ENCODE results near the gene NEDD8.

Gene NEDD8

DNA sequence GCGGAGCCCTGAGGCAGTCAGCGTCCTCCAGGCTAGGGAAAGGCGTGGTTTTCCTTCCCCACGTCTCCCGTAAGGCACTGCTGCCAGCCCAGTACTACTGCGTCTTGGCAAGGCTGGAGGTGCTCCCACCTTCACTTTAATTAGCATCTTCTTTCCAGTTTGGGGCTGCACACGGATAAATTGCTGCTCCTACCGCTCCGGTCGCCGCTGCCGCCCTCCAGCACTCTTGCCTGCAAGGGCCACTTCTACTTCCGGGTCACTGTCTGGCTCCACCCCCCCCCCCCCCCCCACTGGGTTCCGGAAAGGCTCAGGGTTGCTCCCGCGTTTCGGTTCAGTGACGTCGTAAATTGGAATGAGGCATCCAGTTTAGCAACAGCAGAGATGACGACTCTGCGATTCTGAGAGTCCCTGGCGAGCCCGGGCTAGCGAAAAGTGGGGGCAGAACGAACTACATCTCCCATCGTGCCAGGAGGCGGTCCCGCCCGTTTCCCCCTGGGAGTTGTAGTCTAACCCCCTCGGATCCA is at the start of gene NEDD8:
TSS of gene NEDD8 (minus strand) at position 247 of the 524 bp plus-strand sequence. CDS start at position 147, 100 bp downstream.
- peak; percentile 85 to 86 for DNase-seq (ENCODE audit: low read depth in 2 of 2)

DNA sequence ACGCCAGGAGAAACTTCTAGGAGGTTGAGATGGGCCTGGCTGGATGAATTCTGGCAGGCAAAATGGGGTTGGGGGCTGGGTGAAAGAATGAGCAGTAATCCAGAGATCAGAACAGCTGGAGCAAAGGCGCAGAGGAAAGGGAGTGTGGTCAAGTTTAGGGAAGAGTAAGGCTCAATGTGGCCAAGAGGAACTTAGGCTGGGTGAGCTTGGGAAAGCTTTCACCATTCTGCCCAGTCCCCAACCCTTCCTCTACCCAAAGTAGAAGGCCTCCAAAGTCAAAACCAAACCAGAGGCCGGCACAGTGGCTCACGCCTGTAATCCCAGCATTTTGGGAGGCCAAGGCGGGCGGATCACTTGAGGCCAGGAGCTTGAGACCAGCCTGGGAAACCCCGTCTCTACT is 49.5 kb upstream of the NEDD8 start:
- DNase-seq (ENCODE audit: low read depth in 2 of 2) = no peak

DNA sequence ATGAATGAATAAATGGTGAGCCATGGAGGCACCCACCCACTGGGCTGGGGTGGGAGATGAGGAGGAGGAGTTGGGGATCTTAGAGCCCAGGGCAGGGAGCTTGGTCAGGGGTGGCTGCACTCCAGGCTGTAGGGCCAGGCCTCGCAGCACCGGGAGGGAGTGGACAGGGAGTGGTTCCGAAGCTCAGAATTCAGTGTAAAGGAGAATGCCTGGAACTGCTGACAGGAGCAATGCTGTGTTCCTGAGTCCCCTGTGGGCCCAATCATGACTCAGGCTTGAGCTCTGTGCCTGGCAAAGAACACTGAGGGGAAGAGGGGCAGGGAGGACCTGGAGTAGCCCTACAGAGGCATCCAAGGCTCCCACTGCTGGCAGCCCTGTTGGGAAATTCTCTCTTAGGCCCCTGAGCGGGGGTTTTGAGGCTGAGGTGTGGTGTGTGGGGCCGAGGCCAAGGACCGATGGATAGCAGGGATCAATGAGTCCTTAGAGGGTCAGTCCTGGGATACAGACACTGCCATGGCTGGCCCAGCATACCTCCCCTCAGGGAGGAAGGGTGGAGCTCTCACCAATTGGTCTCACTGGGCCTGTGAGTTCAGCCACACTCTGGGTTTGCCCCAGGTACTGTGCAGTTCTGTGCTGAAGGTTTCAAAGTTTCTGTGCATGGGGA is 48.8 kb upstream of the NEDD8 start:
- DNase-seq (ENCODE audit: low read depth in 2 of 2) = no peak

DNA sequence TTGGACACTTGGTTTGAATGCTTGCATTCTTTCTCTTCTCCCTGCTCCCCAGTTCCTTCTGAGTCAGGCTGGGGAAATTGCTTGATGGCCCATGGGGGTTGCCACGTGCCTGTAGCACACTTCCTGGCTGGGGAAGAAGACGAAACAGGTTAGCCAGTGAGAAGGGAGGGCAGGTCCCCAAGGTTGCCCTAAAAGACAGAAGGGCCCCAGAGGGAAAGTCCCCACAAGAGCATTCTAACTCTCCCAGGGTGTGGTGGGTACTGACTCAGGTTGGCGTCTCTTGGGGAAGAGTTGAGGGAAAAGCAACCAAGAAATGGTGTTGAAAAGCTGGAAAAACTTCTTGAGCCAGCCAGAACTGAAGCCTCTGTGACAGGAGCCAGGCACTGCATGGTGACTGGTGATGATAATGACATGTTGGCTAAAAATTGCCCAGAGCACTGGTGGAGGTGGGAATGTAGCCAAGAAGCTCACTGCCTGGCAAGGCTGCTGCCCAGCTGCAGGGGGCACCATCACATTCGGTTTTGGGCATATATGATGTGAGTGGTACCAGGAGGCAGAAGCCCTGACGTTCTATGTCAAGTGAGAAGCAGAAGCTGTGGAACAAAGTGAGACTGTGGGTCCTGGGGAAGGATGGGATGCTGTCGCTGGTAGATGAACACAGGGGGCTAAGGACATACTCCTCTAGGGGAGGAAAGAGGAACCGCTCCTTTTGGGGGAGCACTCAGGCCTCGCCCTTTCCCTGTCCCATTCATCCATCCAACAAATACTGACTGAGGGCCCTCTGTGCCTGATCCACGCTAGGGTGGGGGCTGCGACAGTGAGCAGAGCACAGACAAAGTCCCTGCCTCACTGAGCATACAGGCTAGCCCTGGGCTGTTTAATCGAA is 47.4 kb upstream of the NEDD8 start:
- DNase-seq (ENCODE audit: low read depth in 2 of 2) = peak in 1 of 2 donors; percentile 46

DNA sequence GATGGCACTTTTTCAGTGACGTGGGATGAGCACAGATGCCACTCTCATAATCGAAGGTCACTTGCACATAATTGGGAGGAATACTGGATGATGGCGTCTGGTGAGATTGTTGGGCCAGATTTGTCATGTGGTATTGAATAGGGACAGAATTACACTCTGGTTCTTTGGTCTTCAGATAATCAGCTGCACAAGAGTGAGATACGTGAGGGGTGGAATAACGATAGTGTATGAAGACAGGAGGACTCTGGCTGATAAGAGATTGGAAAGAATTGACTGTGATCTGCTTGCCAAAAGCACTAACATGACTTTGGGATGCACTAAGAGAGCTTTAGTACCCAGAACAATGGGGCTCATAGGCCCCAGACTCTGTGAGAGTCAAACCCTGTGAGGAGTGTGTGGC is 46.3 kb upstream of the NEDD8 start:
- DNase-seq (ENCODE audit: low read depth in 2 of 2) = no peak

DNA sequence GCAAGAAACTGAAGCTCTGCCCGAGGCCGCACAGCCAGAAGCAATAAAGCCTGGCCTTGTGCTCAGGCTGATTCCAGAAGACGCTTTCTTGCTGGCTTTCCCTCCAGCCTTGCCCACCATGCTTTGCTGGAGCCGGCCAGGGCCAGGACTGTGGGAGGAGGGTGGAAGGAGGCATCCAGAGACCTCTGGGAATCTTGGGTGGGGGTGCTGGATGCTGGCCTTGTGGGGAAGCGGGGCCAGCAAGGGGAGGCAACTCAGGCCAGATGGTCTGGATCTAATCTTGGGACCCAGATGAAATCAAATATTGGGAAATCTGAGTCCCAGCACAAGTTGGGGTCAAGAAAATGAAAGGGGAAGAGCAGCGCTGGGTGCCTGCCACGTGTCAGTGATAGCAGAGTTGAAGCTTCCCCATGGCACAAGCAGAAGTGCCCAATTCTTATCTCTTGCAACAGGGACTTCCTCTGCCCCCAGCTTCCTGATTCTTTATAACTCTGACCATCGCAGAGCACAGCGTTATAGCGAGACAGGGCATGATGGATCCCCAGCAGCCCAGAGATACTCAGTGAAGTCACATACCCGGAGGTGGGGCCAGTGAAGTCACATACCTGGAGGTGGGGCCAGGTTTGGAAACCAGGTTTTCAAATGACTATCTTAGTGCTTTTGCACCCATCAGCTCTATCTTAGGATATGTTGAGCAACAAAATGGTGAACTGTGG is 45.6 kb upstream of the NEDD8 start:
- no peak for DNase-seq (ENCODE audit: low read depth in 2 of 2)

DNA sequence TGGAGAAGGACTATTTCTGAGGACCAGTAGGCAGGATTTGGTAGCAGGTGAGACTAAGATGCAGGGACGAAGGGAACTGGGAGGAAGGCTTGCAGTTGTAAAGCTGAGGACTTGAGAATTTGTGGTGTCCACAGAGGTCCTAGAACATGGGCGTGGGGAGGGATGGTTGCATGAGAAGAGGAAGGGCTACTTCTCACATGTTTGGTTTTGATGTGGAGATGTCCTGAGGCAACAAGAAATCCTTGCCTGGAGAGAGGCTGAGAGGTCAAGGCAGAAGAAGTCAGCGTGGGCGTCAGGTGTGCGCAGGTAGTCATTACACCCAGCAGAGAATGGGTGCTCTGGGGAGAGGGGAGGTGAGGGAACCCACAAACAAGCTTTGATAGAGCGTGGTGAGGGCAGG is 44.9 kb upstream of the NEDD8 start:
- DNase-seq (ENCODE audit: low read depth in 2 of 2) = no peak

DNA sequence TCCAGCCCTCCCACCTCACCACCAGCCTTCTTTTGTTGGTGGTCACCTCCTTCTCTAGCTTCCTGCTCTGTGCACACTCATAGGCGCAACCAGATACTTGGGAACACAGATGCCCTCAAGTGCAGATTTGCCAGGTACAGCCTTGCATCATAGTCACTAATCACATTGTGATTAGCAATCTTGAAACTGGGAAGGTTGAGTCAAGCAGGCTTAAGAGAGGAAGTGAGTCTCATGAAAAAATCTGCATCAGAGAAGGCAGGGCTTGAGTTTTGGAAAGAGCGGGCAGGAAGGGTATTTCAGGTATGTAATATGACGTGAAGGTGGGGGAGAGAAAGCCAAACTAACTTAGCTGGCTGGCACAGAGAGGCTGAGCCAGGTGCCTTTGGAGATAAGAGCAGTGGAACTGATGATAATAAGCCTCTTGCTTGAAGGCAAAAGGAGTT is 42.0 kb upstream of the NEDD8 start:
- peak; percentile 26 to 49 for DNase-seq (ENCODE audit: low read depth in 2 of 2)

DNA sequence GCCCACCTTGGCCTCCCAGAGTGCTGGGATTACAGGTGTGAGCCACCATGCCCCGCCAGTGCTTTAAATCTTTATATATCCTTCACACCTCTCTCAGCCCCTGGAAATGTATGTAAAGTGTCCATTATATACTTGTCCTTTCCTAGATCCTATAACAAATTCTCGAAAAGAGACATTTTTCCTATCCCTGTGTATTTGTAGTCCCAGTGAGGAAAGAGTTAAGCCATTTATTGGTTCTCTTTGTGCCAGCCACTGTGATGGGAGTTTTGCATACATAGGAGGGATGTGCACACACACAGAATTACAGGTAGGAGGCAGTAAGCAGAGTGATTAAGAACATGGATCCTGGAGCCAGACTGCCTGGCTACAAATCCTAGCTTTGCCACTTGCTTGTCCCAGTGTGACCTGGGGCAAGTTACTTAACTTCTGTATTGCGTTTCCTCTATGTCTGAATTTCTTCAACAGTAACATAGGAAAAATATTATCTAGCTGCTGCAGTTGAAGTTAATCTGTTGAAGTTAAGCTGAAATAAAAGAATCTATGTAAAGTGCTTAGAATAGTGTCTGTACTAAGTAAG is 41.3 kb upstream of the NEDD8 start:
- no peak for DNase-seq (ENCODE audit: low read depth in 2 of 2)

DNA sequence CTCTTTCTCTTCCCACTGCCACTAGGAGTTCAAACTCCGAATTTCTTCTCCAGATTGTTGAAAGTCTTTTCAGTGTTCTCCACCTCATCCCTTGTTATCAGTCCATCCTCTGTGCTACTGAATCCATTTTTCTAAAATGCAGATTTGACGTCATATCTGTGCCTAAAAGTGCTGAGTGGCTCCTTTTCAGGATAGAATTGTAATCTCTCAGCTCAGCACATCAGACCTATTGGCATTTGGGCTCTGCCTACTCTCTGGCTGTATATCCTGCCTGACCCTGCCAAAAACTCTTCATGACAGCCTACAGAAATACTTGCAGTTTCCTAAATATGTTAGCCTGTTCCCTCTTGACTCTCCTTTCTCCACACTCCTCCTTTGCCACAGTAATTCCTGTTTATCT is 40.3 kb upstream of the NEDD8 start:
- DNase-seq (ENCODE audit: low read depth in 2 of 2) = no peak

DNA sequence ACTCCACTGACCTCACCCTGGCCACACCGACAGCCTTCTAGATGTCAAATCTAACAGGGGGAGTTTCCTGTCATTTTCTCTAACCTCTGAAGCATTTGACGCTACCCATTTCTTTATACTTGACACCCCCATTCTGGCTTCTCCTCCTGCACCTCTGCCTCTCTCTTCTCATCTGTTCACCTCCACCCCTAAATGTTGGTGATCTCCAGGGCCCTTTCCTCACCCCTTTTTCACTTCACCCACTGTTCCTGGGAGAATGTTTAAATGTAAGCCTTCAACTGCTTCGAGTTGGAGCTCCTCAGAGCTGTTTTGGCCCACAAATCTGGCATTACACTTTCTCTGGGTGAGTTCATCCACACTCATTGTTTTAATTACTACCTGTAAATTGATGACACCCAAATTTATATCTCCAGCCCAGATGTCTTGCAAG is 39.7 kb upstream of the NEDD8 start:
- no peak for DNase-seq (ENCODE audit: low read depth in 2 of 2)

DNA sequence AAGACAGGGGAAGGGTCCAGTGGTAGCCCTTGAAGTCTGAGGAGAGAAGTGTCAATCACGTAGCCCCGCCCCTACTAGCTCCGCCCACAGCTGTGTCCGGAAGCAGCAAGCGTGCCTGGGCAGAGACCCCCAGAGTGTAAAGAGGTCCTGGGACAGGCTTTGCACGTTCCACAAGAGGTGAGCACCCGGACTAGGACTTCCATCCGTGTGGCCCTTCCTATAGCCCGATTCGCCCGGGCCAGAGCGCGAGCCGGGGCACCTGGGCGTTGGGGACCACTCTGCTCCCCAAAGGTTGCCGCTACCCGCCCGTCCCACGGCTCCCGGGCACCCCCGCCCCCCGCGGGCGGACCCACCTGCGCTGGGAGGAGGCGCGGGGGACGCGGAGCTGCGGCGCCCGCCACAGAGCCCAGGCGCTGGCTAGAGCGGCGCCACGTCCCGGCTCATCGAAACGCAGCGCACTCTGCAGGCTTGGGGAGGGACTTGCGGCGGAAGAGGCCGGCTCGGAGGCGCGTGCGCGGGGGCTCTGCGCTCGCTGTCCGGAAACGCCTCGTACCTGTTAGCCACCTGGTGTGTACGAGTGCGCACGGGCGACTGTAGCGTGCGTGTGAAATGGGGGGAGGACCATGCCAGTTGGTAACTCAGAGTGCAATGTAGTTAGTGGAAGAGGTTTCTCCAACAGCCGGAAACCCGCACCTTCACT is 39.1 kb upstream of the NEDD8 start, which contains the start of gene RABGGTA:
TSS of gene RABGGTA (minus strand) at position 464 of the 700 bp plus-strand sequence. CDS start 482 bp downstream, outside the sequence.
- peak; percentile 72 to 82 for DNase-seq (ENCODE audit: low read depth in 2 of 2)

DNA sequence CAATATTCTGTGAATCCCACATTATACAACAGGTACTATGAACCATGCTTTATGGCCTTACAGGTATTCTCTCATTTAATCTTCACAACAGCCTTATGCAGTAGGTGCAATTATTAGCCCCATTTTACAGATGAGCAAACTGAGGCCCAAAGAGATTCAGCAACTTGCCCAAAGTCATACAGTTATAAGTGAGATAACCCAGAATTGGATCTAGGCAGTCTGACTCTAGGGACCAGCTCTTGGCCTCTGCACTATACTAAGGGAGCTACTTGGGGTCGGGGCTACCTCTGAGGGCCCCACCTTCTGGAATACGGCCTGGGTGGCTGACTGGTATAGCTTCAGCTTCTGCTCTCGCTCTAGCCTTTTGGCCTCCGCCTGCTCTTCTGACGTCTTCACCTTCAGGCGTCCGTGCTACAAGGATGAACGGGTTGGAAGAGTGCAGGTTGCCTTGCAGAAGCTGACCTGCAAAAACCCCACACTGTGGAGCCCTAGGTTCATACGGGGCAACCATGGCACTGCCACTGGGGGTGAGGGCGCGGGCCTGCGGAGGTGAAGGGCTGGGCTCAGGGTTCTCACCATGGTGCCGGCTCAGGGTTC is 38.5 kb upstream of the NEDD8 start:
- DNase-seq (ENCODE audit: low read depth in 2 of 2) = no peak

DNA sequence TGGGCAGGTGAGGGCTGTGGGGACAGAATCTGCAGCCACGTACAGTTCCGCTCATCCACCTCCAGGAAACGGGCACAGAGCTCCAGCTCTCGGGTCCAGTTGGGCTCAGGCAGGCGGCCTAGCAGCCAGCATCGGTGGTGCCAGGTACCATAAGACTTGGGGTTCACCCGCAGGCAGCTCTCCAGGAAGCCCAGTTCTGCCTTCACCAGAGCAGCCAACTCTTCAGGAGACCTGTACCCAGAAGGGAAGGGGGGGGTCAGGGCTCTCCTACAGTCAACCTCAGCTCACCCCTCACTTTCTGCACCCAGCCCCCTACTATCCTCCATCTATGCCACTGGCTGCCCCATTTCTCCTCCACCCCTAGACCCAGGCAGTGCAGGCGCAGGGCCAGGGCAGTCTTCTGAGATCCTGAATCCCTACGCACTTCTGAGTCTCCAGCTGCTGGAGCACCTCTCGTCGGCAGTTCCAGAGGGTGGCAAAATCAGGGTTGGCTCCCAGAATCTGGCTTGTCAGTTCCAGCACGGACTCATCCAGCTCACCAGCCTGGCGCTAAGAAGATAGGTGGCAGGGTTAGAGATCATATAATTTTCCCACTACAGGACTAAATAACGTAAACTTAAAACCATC is 37.9 kb upstream of the NEDD8 start:
- DNase-seq (ENCODE audit: low read depth in 2 of 2) = no peak

DNA sequence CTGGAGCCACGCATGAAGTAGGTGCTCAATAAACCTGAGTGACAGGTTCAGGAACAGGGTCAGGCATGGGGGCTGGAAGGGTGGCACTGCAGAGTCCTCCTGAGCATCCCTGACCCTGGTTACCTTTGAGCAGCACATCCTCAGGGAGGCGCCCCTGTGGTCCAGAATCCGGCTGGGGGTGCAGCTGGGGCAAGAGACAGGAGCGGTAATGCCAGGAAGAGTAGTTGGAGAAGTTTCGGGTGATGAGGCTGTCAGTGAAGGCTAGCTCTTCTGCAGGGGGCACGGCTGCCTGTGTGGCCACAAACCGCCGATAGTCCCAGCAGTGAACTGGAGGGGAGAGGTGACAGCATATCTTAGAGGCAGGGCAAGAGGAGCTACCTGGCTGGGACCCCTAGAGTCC is 37.2 kb upstream of the NEDD8 start:
- no peak for DNase-seq (ENCODE audit: low read depth in 2 of 2)

DNA sequence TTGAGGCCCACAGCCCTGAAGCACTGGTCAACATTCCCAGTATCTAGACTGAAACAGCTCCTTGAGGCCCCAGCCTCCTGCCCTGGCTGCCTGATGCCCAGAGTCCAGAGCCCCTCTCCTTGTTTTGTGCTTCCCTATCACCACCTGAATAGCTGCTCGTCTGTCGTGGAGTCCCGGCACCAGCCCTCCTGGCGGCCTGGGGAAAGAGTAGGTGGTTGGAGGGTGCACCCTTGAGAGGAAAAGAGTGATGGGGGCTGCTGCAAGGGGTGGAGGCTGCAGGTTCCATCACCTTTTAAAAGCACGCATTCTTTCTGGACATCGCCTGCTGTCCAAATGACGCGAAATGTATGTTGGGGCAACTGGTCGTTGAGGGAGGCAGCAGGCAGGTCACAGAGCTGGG is 36.1 kb upstream of the NEDD8 start:
- no peak for DNase-seq (ENCODE audit: low read depth in 2 of 2)

DNA sequence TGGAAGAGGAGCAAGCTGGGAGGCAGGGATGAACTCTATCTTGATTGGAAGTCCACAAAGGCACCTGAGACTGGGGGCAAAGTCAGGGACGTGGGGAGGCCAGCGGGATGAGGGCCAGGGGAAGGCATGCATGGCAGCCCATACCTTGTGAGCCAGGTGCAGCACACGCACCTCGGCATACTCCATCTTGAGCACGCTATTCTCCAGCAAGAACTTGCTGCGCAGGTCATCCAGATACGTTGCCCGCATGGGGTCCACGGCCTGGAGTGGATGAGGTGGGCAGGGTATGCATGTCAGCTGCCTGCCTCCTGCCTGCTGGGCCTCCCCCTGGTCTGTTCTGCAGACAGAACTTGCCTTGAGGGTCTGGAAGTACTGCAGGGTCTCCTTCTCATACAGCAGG is 35.3 kb upstream of the NEDD8 start:
- DNase-seq (ENCODE audit: low read depth in 2 of 2) = no peak

DNA sequence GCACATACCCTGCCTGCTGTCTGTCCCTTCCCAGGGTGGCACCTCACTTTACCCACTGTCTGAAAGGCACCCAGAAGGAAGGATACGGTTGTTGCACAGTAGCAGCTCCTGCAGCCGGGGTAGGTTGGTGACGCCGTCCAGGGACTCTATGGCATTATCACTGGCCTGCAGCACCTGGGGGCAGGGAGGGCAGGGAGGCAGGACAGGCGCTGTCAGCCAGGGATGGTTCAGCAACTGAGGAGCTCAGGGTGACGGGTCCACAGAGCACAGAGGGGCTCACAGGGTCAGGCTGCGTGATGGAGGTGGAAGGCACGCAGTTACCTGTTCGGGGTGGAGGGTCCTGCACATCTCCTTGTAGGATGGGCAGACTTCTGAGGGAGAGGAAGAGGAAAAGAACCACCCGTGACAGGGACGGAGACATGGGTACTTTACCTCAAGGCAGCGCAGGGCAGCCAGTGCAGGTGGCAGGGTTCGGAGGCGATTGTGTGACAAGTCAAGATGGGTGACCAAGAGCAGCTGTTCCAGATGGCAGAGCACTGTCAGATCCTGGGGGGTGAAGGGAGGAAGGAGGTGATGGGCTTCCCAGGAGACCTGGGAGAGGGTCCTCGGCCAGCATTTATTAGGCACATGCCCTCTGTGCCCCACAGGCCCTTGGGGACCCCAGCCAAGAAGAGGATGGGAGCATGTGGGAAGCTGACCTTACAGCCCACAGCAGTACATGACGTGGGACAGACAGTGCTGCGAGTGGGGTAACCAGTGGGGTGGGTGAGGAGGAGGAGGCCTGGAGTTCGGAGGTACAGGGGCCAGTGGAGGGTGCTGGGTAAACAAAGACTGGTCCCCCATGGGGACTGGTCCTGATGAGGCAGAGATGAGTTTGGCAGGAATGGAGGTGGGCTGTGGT is 34.4 kb upstream of the NEDD8 start:
- DNase-seq (ENCODE audit: low read depth in 2 of 2) = no peak

DNA sequence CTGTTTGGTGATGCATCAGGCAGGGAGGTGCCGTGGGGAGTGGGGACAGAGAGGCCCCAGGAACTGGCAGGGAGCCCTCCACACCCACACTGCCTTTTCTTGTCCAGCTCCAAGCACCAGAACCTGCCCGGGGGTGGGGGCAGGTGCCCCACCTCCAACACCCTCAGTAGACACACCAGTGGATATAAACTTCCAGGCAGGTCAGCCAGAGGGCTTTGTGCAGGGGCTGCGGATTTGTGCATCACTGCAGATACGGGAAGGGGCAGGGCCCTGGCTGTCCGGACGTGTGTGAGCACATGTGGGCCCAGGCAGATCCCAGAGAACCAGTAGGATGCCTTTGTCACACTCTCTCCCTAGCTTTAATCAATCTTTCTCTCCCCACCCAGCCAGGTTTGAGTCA is 32.1 kb upstream of the NEDD8 start:
- DNase-seq (ENCODE audit: low read depth in 2 of 2) = no peak
